Mucosa of descending colon (tissue), 3 donors: ENCODE data around the gene TMEM69. TPM values are rescaled to one million over a fixed set of nuclear protein-coding genes. Genes with fewer than 3 reads are reported as not detected.

Source experiments
- ATAC-seq: fragments of 200-7000 bp; cut with Tn5 transposase; one replicate; pipeline ENCODE4 v1.9.1; 2020; ENCODE audit warnings: mild to moderate bottlenecking, moderate library complexity
- DNase-seq, 3 donors: peaks; one replicate each; pipeline ENCODE4 v3.0.0-alpha.2; 2020
- H3K36me3 ChIP-seq: fragments of 200-600 bp; one replicate; pipeline ENCODE4 v1.8.0; 2021; ENCODE audit warnings: low read depth, mild to moderate bottlenecking
- H3K4me1 ChIP-seq: fragments of 200-600 bp; one replicate; pipeline ENCODE4 v1.8.0; 2021; ENCODE audit warnings: low read depth, mild to moderate bottlenecking
- H3K4me3 ChIP-seq: fragments of 200-600 bp; one replicate; pipeline ENCODE4 v1.8.0; 2021; ENCODE audit warnings: mild to moderate bottlenecking
- H3K9me3 ChIP-seq: fragments of 200-600 bp; one replicate; pipeline ENCODE4 v1.8.0; 2021; ENCODE audit warnings: mild to moderate bottlenecking
- CTCF ChIP-seq: fragments of 200-600 bp; IDR thresholded peaks from one replicate; pipeline ENCODE4 v1.8.0; 2022; ENCODE audit warnings: antibody characterized with exemption, mild to moderate bottlenecking
- intact Hi-C, 2 donors: fragments of 100-400 bp; cut with DNase I in 1 of 2; cut with micrococcal nuclease in 1 of 2; formaldehyde crosslinking; loops; one replicate each; pipeline versions ENCODE4 v1.11.0 to v1.11.1; 2022; cut with DNase I, micrococcal nuclease
- total RNA-seq, 3 donors: library from RNA; stranded (reverse); fragmentation: NEBNext Ultra II Directional in 2 of 3; extraction: Animal tissue kit (Norgen Biotek cat#: 25700) in 2 of 3; gene quantifications; one replicate each; pipeline versions ENCODE4 v1.2.1 to v1.2.4, GENCODE V29; 2021 to 2023
- donor health status: DM: no; HTN: no; CAD: no; lungs with moderate emphysema.
- donor health status: DM: no; HTN: no; CAD: no.
- donor health status: DM: no; HTN: yes; CAD: no.

The TMEM69 gene
- total RNA-seq, 3 donors from 2014 or later, result 17.2 to 25.5 (median 21.4) TPM

GRCh38 chr1:45679123-45679522, 8.9 kb upstream of the TMEM69 start:
- Histone ChIP-seq H3K36me3 (no peaks in the 10 kb centered on the region), H3K9me3 (no peaks in the 10 kb centered on the region), H3K4me1 (peaks cover 75% of the 10 kb centered on the region), H3K4me3 (no peak overlapping the region)
- intact Hi-C loops, result no loop called here
- no peak for ATAC-seq
- DNase-seq, result no peak
- TF ChIP-seq CTCF, result no peak

GRCh38 chr1:45682942-45683341, 5.0 kb upstream of the TMEM69 start:
- DNase-seq, result no peak
- intact Hi-C loops, result no loop called here
- TF ChIP-seq CTCF, result no peak
- ATAC-seq, result no peak
- Histone ChIP-seq H3K4me1 (peaks cover 62% of the 10 kb centered on the region), H3K36me3 (no peaks in the 10 kb centered on the region), H3K4me3 (no peak overlapping the region), H3K9me3 (no peaks in the 10 kb centered on the region)

GRCh38 chr1:45684402-45684801, 3.6 kb upstream of the TMEM69 start:
- intact Hi-C loops, result no loop called here
- Histone ChIP-seq H3K4me3 (no peak overlapping the region), H3K9me3 (no peaks in the 10 kb centered on the region), H3K4me1 (peaks cover 53% of the 10 kb centered on the region), H3K36me3 (no peaks in the 10 kb centered on the region)
- ATAC-seq (no peak), DNase-seq (no peak)
- no peak for TF ChIP-seq CTCF

GRCh38 chr1:45685308-45686014, 2.5 kb upstream of the TMEM69 start:
- intact Hi-C loops, result no loop called here
- DNase-seq (peak in 1 of 3 donors; percentile 54), ATAC-seq (no peak)
- Histone ChIP-seq H3K4me1 (peaks cover 46% of the 10 kb centered on the region), H3K36me3 (no peaks in the 10 kb centered on the region), H3K9me3 (no peaks in the 10 kb centered on the region), H3K4me3 (peak overlapping the region; percentile 94)
- no peak for TF ChIP-seq CTCF

GRCh38 chr1:45686015-45686287, 2.0 kb upstream of the TMEM69 start:
- Histone ChIP-seq H3K9me3 (no peaks in the 10 kb centered on the region), H3K4me1 (peaks cover 41% of the 10 kb centered on the region), H3K4me3 (peak overlapping the region; percentile 94), H3K36me3 (no peaks in the 10 kb centered on the region)
- peak; percentile 14 for ATAC-seq
- DNase-seq, result peak; percentile 82 to 86 (median 85)
- no peak for TF ChIP-seq CTCF
- intact Hi-C loops, result no loop called here
